Smooth muscle cell (in vitro differentiated cells): ENCODE results near the gene RAE1. TPM values are rescaled to one million over a fixed set of nuclear protein-coding genes. Genes with fewer than 3 reads are reported as not detected.

Experiments used
- DNase-seq: peaks from one replicate; lab custom pipeline; 2025; ENCODE audit not compliant: unreplicated experiment; lab: John Stamatoyannopoulos, UW
- H2AFZ ChIP-seq: fragments of 200-600 bp; sonication (generic); 2 replicates; pipeline ENCODE4 v1.6.0; 2016; ENCODE audit warnings: antibody characterized with exemption, low read depth, mild to moderate bottlenecking
- H3F3A ChIP-seq: fragments of 200-600 bp; sonication (generic); 2 replicates; pipeline ENCODE4 v1.6.0; 2017; ENCODE audit warnings: antibody characterized with exemption, low read depth
- H3K27ac ChIP-seq: fragments of 200-600 bp; sonication (generic); 2 replicates; pipeline ENCODE4 v1.5.1; 2016; ENCODE audit warnings: low read depth, mild to moderate bottlenecking
- H3K27me3 ChIP-seq: fragments of 200-600 bp; sonication (generic); 2 replicates; pipeline ENCODE4 v1.6.1; 2016; ENCODE audit warnings: low read depth, mild to moderate bottlenecking
- H3K36me3 ChIP-seq: fragments of 200-600 bp; sonication (generic); 2 replicates; pipeline ENCODE4 v1.5.1; 2016; ENCODE audit warnings: low read depth
- H3K4me1 ChIP-seq: fragments of 200-600 bp; sonication (generic); 2 replicates; pipeline ENCODE4 v1.5.1; 2016; ENCODE audit warnings: low read depth
- H3K4me2 ChIP-seq: fragments of 200-600 bp; sonication (generic); 2 replicates; pipeline ENCODE4 v1.6.0; 2016; ENCODE audit warnings: mild to moderate bottlenecking
- H3K4me3 ChIP-seq: fragments of 200-600 bp; sonication (generic); 2 replicates; pipeline ENCODE4 v1.5.1; 2016; ENCODE audit warnings: mild to moderate bottlenecking
- H3K79me2 ChIP-seq: fragments of 200-600 bp; sonication (generic); 2 replicates; pipeline ENCODE4 v1.6.0; 2016; ENCODE audit warnings: low read depth, mild to moderate bottlenecking
- H3K9ac ChIP-seq: fragments of 200-600 bp; sonication (generic); 2 replicates; pipeline ENCODE4 v1.6.0; 2016; ENCODE audit warnings: low read depth
- H3K9me3 ChIP-seq: fragments of 200-600 bp; sonication (generic); replicated peaks from 2 replicates; pipeline ENCODE4 v1.5.1; 2016; ENCODE audit warnings: low read depth
- H4K20me1 ChIP-seq: fragments of 200-600 bp; sonication (generic); 2 replicates; pipeline ENCODE4 v1.6.0; 2016; ENCODE audit warnings: low read depth
- CTCF ChIP-seq: fragments of 200-600 bp; sonication (generic); IDR thresholded peaks from 2 replicates; pipeline ENCODE4 v1.5.1; 2017; ENCODE audit warnings: borderline replicate concordance, mild to moderate bottlenecking, antibody characterized with exemption; ENCODE audit not compliant: insufficient read depth, poor library complexity, severe bottlenecking
- WGBS: methylation state at CpG from one replicate; pipeline ENCODE4 v1.1.7; 2016; ENCODE audit warnings: low lambda C conversion rate; 5-methylcytosine and 5-hydroxymethylcytosine counted together
- polyA plus RNA-seq: library from polyadenylated mRNA; unstranded; fragments of >200 nt; fragmentation: Nextera tagmentation; extraction: Ambion mirVana; gene quantifications from 2 replicates; pipeline ENCODE4 v1.2.1, GENCODE V29; 2016
- total RNA-seq: library from RNA; depleted of rRNA; stranded (reverse); fragments of >200 nt; gene quantifications from 2 replicates; pipeline ENCODE4 v1.2.3, GENCODE V29; 2014

The RAE1 gene
- total and polyA plus RNA-seq, 2 experiments from 2014 or later: 34.9 to 53.5 TPM

GRCh38 chr20:57372157-57372556 lies 21.1 kb downstream of the RAE1 start:
- no peaks in the 10 kb centered on the region for H3K4me1 ChIP-seq
- no peak overlapping the region for H3K4me3 ChIP-seq
- H3K27ac ChIP-seq: no peak overlapping the region
- no peak for DNase-seq
- H3K36me3 ChIP-seq: peaks cover 22% of the 10 kb centered on the region
- peaks cover 8% of the 10 kb centered on the region for H4K20me1 ChIP-seq
- TF ChIP-seq CTCF: no peak
- H3K4me2 ChIP-seq: no peak overlapping the region
- no peak overlapping the region for H3K9ac ChIP-seq
- no peaks in the 10 kb centered on the region for H3K79me2 ChIP-seq
- no peaks in the 10 kb centered on the region for H3K9me3 ChIP-seq
- no peak overlapping the region for H2AFZ ChIP-seq
- H3K27me3 ChIP-seq: no peaks in the 10 kb centered on the region
- WGBS: 98% methylated on average over 9 of the region's 9 CpGs
- H3F3A ChIP-seq: no peaks in the 10 kb centered on the region

- no peaks in the 10 kb centered on the region for H3K4me1 ChIP-seq
- DNase-seq: no peak
- no peak overlapping the region for H3K4me2 ChIP-seq
- no peaks in the 10 kb centered on the region for H3K79me2 ChIP-seq
- H3K9me3 ChIP-seq: no peaks in the 10 kb centered on the region
- H4K20me1 ChIP-seq: peaks cover 14% of the 10 kb centered on the region
- H3K36me3 ChIP-seq: peaks cover 21% of the 10 kb centered on the region
- no peak overlapping the region for H3K4me3 ChIP-seq
- no peak overlapping the region for H2AFZ ChIP-seq
- no peak for TF ChIP-seq CTCF
- H3F3A ChIP-seq: no peaks in the 10 kb centered on the region
- 96% methylated on average over 25 of the region's 25 CpGs for WGBS
- no peaks in the 10 kb centered on the region for H3K27me3 ChIP-seq
- H3K27ac ChIP-seq: no peak overlapping the region
- no peak overlapping the region for H3K9ac ChIP-seq
These were observed 21.7 kb downstream of the RAE1 start for GRCh38 chr20:57372581-57373350.

GRCh38 chr20:57374343-57374930 lies 23.4 kb downstream of the RAE1 start:
- WGBS: 96% methylated on average over 12 of the region's 12 CpGs
- H3F3A ChIP-seq: no peaks in the 10 kb centered on the region
- TF ChIP-seq CTCF: no peak

More at GRCh38 chr20:57374343-57374930, 23.4 kb downstream of the RAE1 start:
- Histone ChIP-seq H3K4me1 (no peaks in the 10 kb centered on the region), H3K27ac (no peak overlapping the region), H3K27me3 (no peaks in the 10 kb centered on the region), H2AFZ (no peak overlapping the region), H3K9ac (no peak overlapping the region), H3K4me3 (no peak overlapping the region), H3K9me3 (no peaks in the 10 kb centered on the region), H4K20me1 (peaks cover 18% of the 10 kb centered on the region), H3K4me2 (no peak overlapping the region), H3K36me3 (peaks cover 8% of the 10 kb centered on the region), H3K79me2 (no peaks in the 10 kb centered on the region)
- no peak for DNase-seq
